Gastrocnemius medialis (tissue), 4 donors: ENCODE results near the gene VWA8. TPM values are rescaled to one million over a fixed set of nuclear protein-coding genes. Genes with fewer than 3 reads are reported as not detected.

Source experiments
- ATAC-seq, 2 donors: fragments of 150-250 bp; one replicate each; pipeline ENCODE4 v1.9.1; 2016
- DNase-seq, 2 donors: peaks; one replicate each; pipeline ENCODE4 v3.0.0-alpha.2; 2019
- H3K27ac ChIP-seq, 4 donors: fragments of 200-600 bp; sonication (generic); 1 replicate in 1 of 4; 2 replicates in 3 of 4; pipeline ENCODE4 v1.5.1; 2016 to 2018; ENCODE audit warnings: mild to moderate bottlenecking in 2 of 4, moderate library complexity in 1 of 4
- H3K27me3 ChIP-seq, 3 donors: fragments of 200-600 bp; sonication (generic) in 2 of 3; 1 replicate in 1 of 3; 2 replicates in 2 of 3; pipeline versions ENCODE4 v1.5.1 to v1.6.0; 2016 to 2019; ENCODE audit warnings: mild to moderate bottlenecking in 1 of 3, moderate library complexity in 1 of 3
- H3K36me3 ChIP-seq, 2 donors: fragments of 200-600 bp; sonication (generic) in 1 of 2; one replicate each; pipeline ENCODE4 v1.5.1; 2017 to 2018
- H3K4me1 ChIP-seq, 2 donors: fragments of 200-600 bp; sonication (generic) in 1 of 2; one replicate each; pipeline ENCODE4 v1.5.1; 2016 to 2017; ENCODE audit warnings: mild to moderate bottlenecking in 2 of 2
- H3K4me3 ChIP-seq, 4 donors: fragments of 200-600 bp; sonication (generic) in 3 of 4; 1 replicate in 1 of 4; 2 replicates in 3 of 4; pipeline ENCODE4 v1.5.1; 2016 to 2019; ENCODE audit warnings: mild to moderate bottlenecking in 2 of 4
- H3K9me3 ChIP-seq, 3 donors: fragments of 200-600 bp; sonication (generic) in 2 of 3; 1 replicate in 1 of 3; 2 replicates in 2 of 3; pipeline ENCODE4 v1.5.1; 2016 to 2019
- POLR2A ChIP-seq, 2 donors: fragments of 450-650 bp; IDR thresholded peaks; one replicate each; pipeline ENCODE4 v1.6.1; 2017; ENCODE audit warnings: antibody characterized with exemption in 2 of 2, mild to moderate bottlenecking in 2 of 2, moderate library complexity in 2 of 2
- in situ Hi-C, 4 donors: fragments of 200-750 bp; cut with MboI; loops; one replicate each; pipeline versions ENCODE4 v1.15.0 to v1.8.0; 2017; ENCODE audit warnings: low sequenced_read_pairs in 4 of 4
- intact Hi-C: fragments of 100-400 bp; cut with DNase I; formaldehyde crosslinking; loops from one replicate; pipeline ENCODE4 v1.15.1; 2023; ENCODE audit warnings: low total_unique reads
- total RNA-seq, 4 donors: library from RNA; depleted of rRNA; stranded (reverse); fragments of >200 nt; gene quantifications; one replicate each; pipeline versions ENCODE4 v1.1.0 to v1.2.3, GENCODE V29; 2016
- TF ChIP-seq, protein P1 (sequence below), 5 experiments: fragments of 450-650 bp in 3 of 5; fragments of 200-600 bp in 2 of 5; sonication (generic) in 2 of 5; IDR thresholded peaks in 4 of 5; conservative IDR thresholded peaks in 1 of 5; 1 replicate in 4 of 5; 2 replicates in 1 of 5; pipeline ENCODE4 v1.5.1; 2016 to 2019; ENCODE audit warnings: antibody characterized with exemption in 5 of 5, mild to moderate bottlenecking in 3 of 5, moderate library complexity in 3 of 5

Gene VWA8
- total RNA-seq, 4 donors from 2014 or later = 24.7 to 37.9 (median 29.7) TPM

DNA sequence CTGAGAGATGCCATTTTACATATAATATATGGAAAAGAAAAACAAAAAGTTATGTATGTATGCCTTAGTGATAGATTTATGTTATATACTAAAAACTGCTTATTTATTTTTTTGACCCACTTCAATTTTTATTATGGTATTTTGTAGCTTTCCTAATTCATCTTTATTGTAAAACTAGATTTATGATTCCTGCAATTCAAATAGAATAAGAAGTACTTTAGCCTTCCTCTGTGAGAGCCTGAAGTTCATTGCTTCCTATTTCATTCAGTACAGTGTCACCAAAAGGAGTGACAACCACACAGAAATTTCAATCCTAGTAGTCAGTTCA is 345.4 kb downstream of the VWA8 start:
- Histone ChIP-seq H3K36me3 (peaks cover 0 to 11% of the 10 kb centered on the region in 2 donors), H3K27ac (peak overlapping the region in 3 of 4 donors; percentile 58 to 61 (median 58)), H3K4me1 (peaks cover 16 to 22% of the 10 kb centered on the region in 2 donors), H3K9me3 (no peaks in the 10 kb centered on the region), H3K4me3 (no peak overlapping the region), H3K27me3 (no peaks in the 10 kb centered on the region)
- TF ChIP-seq, protein P1, sequence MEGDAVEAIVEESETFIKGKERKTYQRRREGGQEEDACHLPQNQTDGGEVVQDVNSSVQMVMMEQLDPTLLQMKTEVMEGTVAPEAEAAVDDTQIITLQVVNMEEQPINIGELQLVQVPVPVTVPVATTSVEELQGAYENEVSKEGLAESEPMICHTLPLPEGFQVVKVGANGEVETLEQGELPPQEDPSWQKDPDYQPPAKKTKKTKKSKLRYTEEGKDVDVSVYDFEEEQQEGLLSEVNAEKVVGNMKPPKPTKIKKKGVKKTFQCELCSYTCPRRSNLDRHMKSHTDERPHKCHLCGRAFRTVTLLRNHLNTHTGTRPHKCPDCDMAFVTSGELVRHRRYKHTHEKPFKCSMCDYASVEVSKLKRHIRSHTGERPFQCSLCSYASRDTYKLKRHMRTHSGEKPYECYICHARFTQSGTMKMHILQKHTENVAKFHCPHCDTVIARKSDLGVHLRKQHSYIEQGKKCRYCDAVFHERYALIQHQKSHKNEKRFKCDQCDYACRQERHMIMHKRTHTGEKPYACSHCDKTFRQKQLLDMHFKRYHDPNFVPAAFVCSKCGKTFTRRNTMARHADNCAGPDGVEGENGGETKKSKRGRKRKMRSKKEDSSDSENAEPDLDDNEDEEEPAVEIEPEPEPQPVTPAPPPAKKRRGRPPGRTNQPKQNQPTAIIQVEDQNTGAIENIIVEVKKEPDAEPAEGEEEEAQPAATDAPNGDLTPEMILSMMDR (IDR thresholded peaks at IDR 0.05 in 4 of 5, conservative IDR thresholded peaks at IDR 0.05 in 1 of 5) = no peak
- no peak for TF ChIP-seq POLR2A (IDR thresholded peaks at IDR 0.05)
- no peak for DNase-seq
- no peak for ATAC-seq
- intact Hi-C loops = no loop called here
- in situ Hi-C loops = no loop called here

DNA sequence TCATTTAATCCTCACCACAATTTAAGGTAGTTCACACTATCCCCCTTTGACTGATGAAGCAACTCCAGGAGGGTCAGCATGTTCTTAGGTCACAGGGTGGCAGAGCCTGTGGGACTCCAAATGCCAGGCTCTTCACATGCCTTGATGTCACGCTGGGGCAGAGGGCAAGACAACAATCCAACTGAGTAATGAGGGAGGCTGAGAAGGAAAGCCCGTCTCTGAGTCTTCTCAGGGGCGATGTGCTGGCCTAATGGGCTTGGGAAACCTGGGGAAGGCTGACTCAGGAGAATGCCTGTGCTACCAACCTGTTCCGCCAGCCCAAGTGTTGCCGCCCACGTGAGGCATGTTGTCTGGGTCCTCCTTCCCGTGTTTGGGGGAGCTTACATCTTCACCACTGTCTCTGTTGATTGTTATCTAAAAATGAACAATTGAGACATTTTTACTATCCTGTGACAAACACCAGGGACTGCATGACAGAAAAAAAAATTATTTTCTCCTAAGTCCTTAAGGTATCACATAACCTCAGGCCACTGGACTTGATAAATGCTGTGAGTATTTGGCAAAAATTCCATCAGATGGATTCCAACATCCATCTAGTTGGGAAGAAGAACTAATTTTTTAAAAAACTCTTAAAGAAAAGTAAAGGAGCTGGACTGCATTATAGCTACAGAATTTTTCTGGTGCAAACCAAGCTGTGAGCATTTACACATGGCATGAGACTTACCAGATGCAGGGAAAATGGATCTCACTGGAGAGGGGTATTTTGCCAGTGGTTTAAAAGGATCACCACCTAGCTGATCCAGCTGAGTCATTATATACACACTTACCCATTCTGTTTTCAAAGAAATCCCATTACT is 346.0 kb downstream of the VWA8 start:
- TF ChIP-seq, protein P1 (IDR thresholded peaks at IDR 0.05 in 4 of 5, conservative IDR thresholded peaks at IDR 0.05 in 1 of 5) = no peak
- no peak for TF ChIP-seq POLR2A (IDR thresholded peaks at IDR 0.05)
- Histone ChIP-seq H3K4me1 (peaks cover 16 to 22% of the 10 kb centered on the region in 2 donors), H3K27me3 (no peaks in the 10 kb centered on the region), H3K4me3 (no peak overlapping the region), H3K9me3 (no peaks in the 10 kb centered on the region), H3K27ac (peak overlapping the region; percentile 30 to 61 (median 58)), H3K36me3 (peaks cover 0 to 17% of the 10 kb centered on the region in 2 donors)
- peak; percentile 23 to 40 for ATAC-seq
- in situ Hi-C loops = no loop called here
- intact Hi-C loops = loop anchor here (5.0 kb wide), 1 partner anchor 32 kb away; no protein-coding TSS in a partner anchor
- no peak for DNase-seq

- intact Hi-C loops (loop anchor here (5.0 kb wide), 1 partner anchor 33 kb away; no protein-coding TSS in a partner anchor), in situ Hi-C loops (no loop called here)
- no peak for TF ChIP-seq POLR2A (IDR thresholded peaks at IDR 0.05)
These were observed 346.8 kb downstream of the VWA8 start for GRCh38 chr13:41613984-41614661.

DNA sequence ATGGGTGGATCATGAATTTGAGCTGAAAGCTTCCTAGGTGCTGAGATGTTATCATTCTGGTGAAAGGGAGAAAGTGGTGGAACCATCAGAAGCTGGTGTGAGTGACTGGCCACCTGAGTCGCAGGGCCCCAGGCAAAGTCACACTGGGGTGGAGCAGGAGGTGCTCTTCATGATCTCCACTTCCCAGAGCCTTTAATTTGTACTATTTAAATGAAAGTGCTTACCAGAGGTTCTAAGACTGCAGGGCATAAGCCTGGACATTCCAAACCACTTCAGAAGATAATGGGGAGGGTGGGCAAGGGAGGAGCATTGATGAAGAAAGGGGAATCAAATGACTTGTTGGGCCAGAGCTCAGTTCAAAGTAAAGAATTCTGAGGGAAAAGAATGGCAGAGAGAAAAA is 347.4 kb downstream of the VWA8 start:
- Histone ChIP-seq H3K36me3 (peaks cover 0 to 19% of the 10 kb centered on the region in 2 donors), H3K27ac (peak overlapping the region; percentile 30 to 61 (median 58)), H3K9me3 (no peaks in the 10 kb centered on the region), H3K4me1 (peaks cover 16 to 22% of the 10 kb centered on the region in 2 donors), H3K4me3 (no peak overlapping the region), H3K27me3 (no peaks in the 10 kb centered on the region)
- no peak for DNase-seq
- no peak for ATAC-seq
- intact Hi-C loops (loop anchor here (5.0 kb wide), 1 partner anchor 34 kb away; no protein-coding TSS in a partner anchor), in situ Hi-C loops (no loop called here)
- TF ChIP-seq POLR2A (IDR thresholded peaks at IDR 0.05) = no peak
- TF ChIP-seq, protein P1 (IDR thresholded peaks at IDR 0.05 in 4 of 5, conservative IDR thresholded peaks at IDR 0.05 in 1 of 5) = no peak

More at GRCh38 chr13:41613984-41614661, 346.8 kb downstream of the VWA8 start:
- peak overlapping the region; percentile 30 to 61 (median 58) for H3K27ac ChIP-seq
- H3K4me3 ChIP-seq = no peak overlapping the region
- ATAC-seq = peak; percentile 69 to 72
- no peaks in the 10 kb centered on the region for H3K27me3 ChIP-seq
- peaks cover 16 to 22% of the 10 kb centered on the region in 2 donors for H3K4me1 ChIP-seq
- no peaks in the 10 kb centered on the region for H3K9me3 ChIP-seq
- peak in 1 of 2 donors; percentile 29 for DNase-seq
- H3K36me3 ChIP-seq = peaks cover 0 to 19% of the 10 kb centered on the region in 2 donors

DNA sequence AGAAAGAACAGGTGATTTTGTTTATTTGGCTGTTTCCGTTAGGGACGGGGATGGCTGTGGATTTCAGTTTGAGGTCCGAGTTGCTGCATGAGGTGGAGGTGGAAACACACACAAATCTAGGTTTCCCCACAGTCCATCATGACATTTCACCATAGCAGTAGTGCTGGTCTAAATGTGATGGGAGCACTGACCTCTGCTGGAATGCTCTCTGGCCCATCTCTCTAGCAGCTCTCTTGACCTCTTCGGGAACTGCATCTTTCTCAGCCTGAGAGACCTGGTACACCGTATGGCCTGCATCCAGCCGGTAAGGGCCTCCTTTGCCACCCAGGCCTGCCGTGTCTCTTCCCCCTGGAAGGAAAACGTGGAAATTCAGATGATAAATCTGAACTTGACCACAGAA is 349.5 kb downstream of the VWA8 start:
- peak overlapping the region; percentile 8 to 61 (median 56) for H3K27ac ChIP-seq
- intact Hi-C loops = loop anchor here (5.0 kb wide), 1 partner anchor 36 kb away; no protein-coding TSS in a partner anchor
- H3K4me1 ChIP-seq = peaks cover 16 to 22% of the 10 kb centered on the region in 2 donors
- in situ Hi-C loops = no loop called here
- ATAC-seq (no peak), DNase-seq (no peak)
- no peak overlapping the region for H3K4me3 ChIP-seq
- peaks cover 0 to 29% of the 10 kb centered on the region in 2 donors for H3K36me3 ChIP-seq
- TF ChIP-seq, protein P1 (IDR thresholded peaks at IDR 0.05 in 4 of 5, conservative IDR thresholded peaks at IDR 0.05 in 1 of 5) = no peak
- TF ChIP-seq POLR2A (IDR thresholded peaks at IDR 0.05) = no peak
- no peaks in the 10 kb centered on the region for H3K9me3 ChIP-seq
- no peaks in the 10 kb centered on the region for H3K27me3 ChIP-seq
